GM10266 (cell line): ENCODE measurements around the gene CLCN5.

Source experiments
- DNase-seq: peaks from one replicate; pipeline ENCODE4 v3.0.0; 2012; ENCODE audit errors: extremely low spot score
- TF ChIP-seq, protein P1 (sequence below): IDR thresholded peaks from 2 replicates; pipeline ENCODE4 v1.5.1; 2012; ENCODE audit warnings: mild to moderate bottlenecking, low read depth; ENCODE audit not compliant: control insufficient read depth, insufficient read depth; ENCODE audit errors: missing control alignments

CLCN5 gene

GRCh38 chrX:49993661-49994060, 71.3 kb downstream of the CLCN5 start:
- TF ChIP-seq, protein P1, sequence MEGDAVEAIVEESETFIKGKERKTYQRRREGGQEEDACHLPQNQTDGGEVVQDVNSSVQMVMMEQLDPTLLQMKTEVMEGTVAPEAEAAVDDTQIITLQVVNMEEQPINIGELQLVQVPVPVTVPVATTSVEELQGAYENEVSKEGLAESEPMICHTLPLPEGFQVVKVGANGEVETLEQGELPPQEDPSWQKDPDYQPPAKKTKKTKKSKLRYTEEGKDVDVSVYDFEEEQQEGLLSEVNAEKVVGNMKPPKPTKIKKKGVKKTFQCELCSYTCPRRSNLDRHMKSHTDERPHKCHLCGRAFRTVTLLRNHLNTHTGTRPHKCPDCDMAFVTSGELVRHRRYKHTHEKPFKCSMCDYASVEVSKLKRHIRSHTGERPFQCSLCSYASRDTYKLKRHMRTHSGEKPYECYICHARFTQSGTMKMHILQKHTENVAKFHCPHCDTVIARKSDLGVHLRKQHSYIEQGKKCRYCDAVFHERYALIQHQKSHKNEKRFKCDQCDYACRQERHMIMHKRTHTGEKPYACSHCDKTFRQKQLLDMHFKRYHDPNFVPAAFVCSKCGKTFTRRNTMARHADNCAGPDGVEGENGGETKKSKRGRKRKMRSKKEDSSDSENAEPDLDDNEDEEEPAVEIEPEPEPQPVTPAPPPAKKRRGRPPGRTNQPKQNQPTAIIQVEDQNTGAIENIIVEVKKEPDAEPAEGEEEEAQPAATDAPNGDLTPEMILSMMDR = no peak
- no peak for DNase-seq

DNA sequence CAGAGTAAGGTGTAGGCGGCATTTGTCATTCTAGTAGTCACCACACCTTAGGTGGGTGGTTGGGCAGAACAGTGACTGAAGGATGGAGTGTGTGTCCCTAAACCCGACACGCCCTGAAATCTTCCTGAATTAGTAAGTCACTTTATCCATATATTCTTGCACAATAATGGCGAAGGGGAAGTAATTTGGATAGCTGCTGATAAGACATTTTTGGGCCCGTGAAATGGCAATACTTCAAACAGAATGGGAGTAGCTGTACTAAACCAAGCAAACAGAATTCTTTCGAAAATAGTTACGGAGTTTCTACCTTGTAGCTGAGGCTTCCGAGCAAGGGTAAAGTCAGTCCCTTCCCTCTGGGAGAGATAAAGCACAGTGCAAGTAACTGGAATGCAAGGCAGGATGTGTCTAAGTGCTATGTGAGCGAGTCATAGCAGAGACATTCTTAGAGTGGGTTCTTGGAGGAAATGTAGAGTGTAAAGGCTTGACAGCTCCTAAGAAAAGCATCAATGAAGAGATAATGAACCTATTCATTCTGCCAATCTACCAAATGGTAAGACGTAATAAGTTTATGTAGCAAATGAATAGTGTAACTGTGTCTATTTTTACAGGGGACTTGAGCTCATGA, 72.8 kb downstream of the CLCN5 start:
- no peak for DNase-seq
- TF ChIP-seq, protein P1 = no peak

DNA sequence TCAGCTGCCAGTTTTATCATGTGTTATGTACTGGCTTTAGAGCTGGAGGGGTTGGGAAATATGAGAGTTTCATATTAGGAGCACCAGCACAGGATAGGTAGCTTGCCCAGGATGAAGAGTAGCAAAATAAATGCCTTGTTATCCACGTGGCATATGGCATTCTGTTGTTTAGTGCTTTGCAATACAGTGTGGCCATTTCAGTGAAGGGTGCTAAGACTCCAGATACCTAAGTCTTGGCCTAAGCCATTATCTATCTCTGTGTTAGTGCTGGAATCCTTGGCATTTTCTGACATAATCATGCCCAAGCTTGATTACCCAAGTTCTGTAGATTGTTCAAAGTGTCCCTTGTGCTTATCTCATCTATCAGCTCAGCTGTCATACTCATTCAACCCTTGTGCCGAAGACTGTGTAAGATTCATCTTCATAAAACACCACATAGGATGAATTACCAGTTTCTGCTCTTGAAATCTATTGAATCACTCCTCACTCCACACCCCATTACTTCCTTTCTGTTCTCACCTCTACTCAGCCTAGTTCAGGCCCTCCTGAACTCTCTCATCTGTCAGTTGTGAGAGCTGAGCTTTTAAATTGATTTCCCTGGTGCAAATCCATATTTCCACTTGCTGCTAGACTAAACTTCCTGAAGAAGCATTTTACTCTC, 73.5 kb downstream of the CLCN5 start:
- no peak for DNase-seq
- TF ChIP-seq, protein P1 = no peak

DNA sequence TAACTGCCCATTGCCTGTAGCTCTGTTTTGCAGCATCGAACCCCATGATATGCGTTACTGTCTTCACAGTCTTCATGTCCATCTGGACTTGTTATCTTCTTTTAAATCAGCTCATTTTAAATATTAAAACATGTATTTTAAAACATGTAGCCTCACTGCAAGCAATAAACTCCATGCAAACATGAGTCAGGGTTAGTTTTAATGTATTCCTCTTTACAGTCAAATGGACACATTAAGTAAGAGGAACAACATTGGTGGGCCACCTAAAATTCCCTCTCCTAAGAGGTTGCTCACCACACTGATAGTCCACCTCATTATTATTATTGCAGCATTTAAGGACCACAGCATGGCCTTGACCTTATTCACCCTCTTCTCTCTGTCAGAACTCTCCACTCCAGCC, 74.1 kb downstream of the CLCN5 start:
- TF ChIP-seq, protein P1 = no peak
- DNase-seq = no peak

DNA sequence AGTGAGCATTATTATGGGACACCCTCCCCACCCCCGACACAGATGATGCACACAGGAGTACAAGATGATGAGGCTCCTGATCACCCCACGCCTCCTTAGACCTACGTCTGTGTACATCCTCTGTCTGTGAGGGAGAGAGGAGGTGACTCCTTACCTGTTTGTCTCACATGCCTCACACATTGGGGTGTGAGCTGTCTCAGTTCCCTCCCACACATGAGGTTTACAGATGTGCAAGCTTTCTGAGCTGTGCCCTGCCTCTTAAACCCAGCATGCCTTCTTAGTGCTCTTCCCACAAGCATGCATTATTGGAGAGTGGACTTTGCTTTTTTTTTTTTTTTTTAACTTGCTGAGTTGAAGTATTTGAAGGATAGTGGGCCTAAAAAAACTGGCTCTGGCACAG, 76.7 kb downstream of the CLCN5 start:
- TF ChIP-seq, protein P1 = no peak
- DNase-seq = no peak

DNA sequence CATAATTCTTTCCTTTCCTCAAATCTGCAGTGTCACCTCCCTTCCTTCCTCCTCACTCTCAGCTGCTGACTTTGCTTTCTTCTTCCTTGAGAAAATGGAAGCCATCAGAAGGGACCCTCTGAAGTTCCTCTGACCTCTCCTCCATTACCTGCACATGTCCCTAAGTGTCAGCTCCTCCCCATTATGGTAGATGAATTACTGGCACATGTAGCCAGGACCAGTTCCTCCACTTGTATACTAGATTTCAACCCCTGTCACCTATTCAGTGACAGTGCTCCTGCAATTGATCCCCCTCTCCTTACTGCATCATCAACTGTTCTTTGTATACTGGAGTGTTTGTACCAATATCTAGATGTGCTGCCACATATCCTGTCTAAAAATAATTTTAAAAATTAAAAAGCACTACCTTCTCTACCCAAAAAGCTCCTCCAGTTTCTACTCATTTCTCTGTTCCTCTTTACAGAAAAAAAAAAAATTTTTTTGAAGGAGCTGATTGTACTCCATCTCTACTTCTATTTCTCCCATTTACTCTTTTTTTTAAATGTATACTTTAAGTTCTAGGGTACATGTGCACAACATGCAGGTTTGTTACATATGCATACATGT, 78.6 kb downstream of the CLCN5 start:
- TF ChIP-seq, protein P1 = no peak
- DNase-seq = no peak
